H9 (cell line): ENCODE data around the gene LRP5. TPM values are rescaled to one million over a fixed set of nuclear protein-coding genes. Genes with fewer than 3 reads are reported as not detected.

Experiments
- DNase-seq: peaks from one replicate; pipeline ENCODE4 v3.0.0-alpha.2; 2017
- H2AFZ ChIP-seq: one replicate; pipeline ENCODE4 v1.6.1; 2013; ENCODE audit warnings: mild to moderate bottlenecking, low read length, control low read depth, moderate library complexity
- H2AK5ac ChIP-seq: 2 replicates; pipeline ENCODE4 v1.6.1; 2013; ENCODE audit warnings: low read length, control low read depth, mixed read lengths; ENCODE audit not compliant: insufficient read length
- H2BK120ac ChIP-seq: one replicate; pipeline ENCODE4 v1.6.1; 2013; ENCODE audit warnings: low read depth, mild to moderate bottlenecking, low read length, control low read depth, inconsistent platforms; ENCODE audit not compliant: poor library complexity, severe bottlenecking
- H2BK12ac ChIP-seq: 2 replicates; pipeline ENCODE4 v1.6.1; 2013; ENCODE audit warnings: low read length, control low read depth, mixed read lengths, low read depth; ENCODE audit not compliant: insufficient read length
- H2BK15ac ChIP-seq: 2 replicates; pipeline ENCODE4 v1.6.1; 2013; ENCODE audit warnings: low read depth, low read length, control low read depth
- H2BK20ac ChIP-seq: one replicate; pipeline ENCODE4 v1.6.1; 2013; ENCODE audit warnings: low read depth, mild to moderate bottlenecking, low read length, control low read depth, inconsistent platforms; ENCODE audit not compliant: poor library complexity, severe bottlenecking
- H2BK5ac ChIP-seq: 2 replicates; pipeline ENCODE4 v1.6.1; 2013; ENCODE audit warnings: low read length, control low read depth, mixed read lengths; ENCODE audit not compliant: insufficient read length
- H3K14ac ChIP-seq: 2 replicates; pipeline ENCODE4 v1.6.1; 2013; ENCODE audit warnings: low read length, control low read depth; ENCODE audit not compliant: insufficient read depth
- H3K18ac ChIP-seq: 2 replicates; pipeline ENCODE4 v1.6.1; 2013; ENCODE audit warnings: low read depth, mild to moderate bottlenecking, mixed read lengths, low read length, control low read depth; ENCODE audit not compliant: insufficient read length
- H3K23ac ChIP-seq: 2 replicates; pipeline ENCODE4 v1.6.1; 2013; ENCODE audit warnings: low read length, control low read depth, mixed read lengths, low read depth; ENCODE audit not compliant: insufficient read length
- H3K23me2 ChIP-seq: 2 replicates; pipeline ENCODE4 v1.6.1; 2013; ENCODE audit warnings: low read depth, mild to moderate bottlenecking, mixed read lengths, low read length, control low read depth; ENCODE audit not compliant: insufficient read length, poor library complexity, severe bottlenecking
- H3K27ac ChIP-seq: 2 replicates; pipeline ENCODE4 v1.5.1; 2013; ENCODE audit warnings: low read length, control low read depth, mixed read lengths, low read depth; ENCODE audit not compliant: insufficient read length
- H3K27me3 ChIP-seq: 2 replicates; pipeline ENCODE4 v1.6.1; 2013; ENCODE audit warnings: low read length, control low read depth, inconsistent platforms; ENCODE audit not compliant: insufficient read depth
- H3K4ac ChIP-seq: 2 replicates; pipeline ENCODE4 v1.6.1; 2013; ENCODE audit warnings: low read depth, mild to moderate bottlenecking, control low read depth, inconsistent platforms, low read length, moderate library complexity
- H3K4me1 ChIP-seq: 2 replicates; pipeline ENCODE4 v1.6.1; 2013; ENCODE audit warnings: low read length, control low read depth, inconsistent platforms; ENCODE audit not compliant: insufficient read depth
- H3K4me2 ChIP-seq: 2 replicates; pipeline ENCODE4 v1.6.1; 2013; ENCODE audit warnings: low read length, control low read depth, mixed read lengths; ENCODE audit not compliant: insufficient read length, insufficient read depth
- H3K56ac ChIP-seq: 2 replicates; pipeline ENCODE4 v1.6.1; 2013; ENCODE audit warnings: low read depth, mild to moderate bottlenecking, mixed read lengths, low read length, control low read depth; ENCODE audit not compliant: insufficient read length
- H3K79me1 ChIP-seq: 2 replicates; pipeline ENCODE4 v1.6.1; 2013; ENCODE audit warnings: low read depth, mild to moderate bottlenecking, moderate library complexity, low read length, control low read depth, inconsistent platforms; ENCODE audit not compliant: insufficient read depth, poor library complexity, severe bottlenecking
- H3K79me2 ChIP-seq: 2 replicates; pipeline ENCODE4 v1.6.1; 2013; ENCODE audit warnings: low read length, control low read depth, inconsistent platforms; ENCODE audit not compliant: insufficient read depth
- H3K9ac ChIP-seq: 2 replicates; pipeline ENCODE4 v1.6.1; 2013; ENCODE audit warnings: low read length, control low read depth, mixed read lengths; ENCODE audit not compliant: insufficient read length; ENCODE audit errors: extremely low read depth
- H3K9me3 ChIP-seq: one replicate; pipeline ENCODE4 v1.6.1; 2013; ENCODE audit warnings: low read depth, low read length, inconsistent platforms; ENCODE audit not compliant: control insufficient read depth
- H3T11ph ChIP-seq: one replicate; pipeline ENCODE4 v1.6.1; 2013; ENCODE audit warnings: mild to moderate bottlenecking, low read length, control low read depth, inconsistent platforms
- H4K20me1 ChIP-seq: one replicate; pipeline ENCODE4 v1.6.1; 2013; ENCODE audit not compliant: control insufficient read depth, insufficient read length, insufficient read depth
- H4K5ac ChIP-seq: 2 replicates; pipeline ENCODE4 v1.6.1; 2013; ENCODE audit warnings: low read depth, mild to moderate bottlenecking, mixed read lengths, low read length, control low read depth; ENCODE audit not compliant: insufficient read length
- H4K8ac ChIP-seq: replicated peaks from 2 replicates; pipeline ENCODE4 v1.6.1; 2013; ENCODE audit warnings: low read length, control low read depth, mixed read lengths, low read depth; ENCODE audit not compliant: insufficient read length
- H4K91ac ChIP-seq: 2 replicates; pipeline ENCODE4 v1.6.1; 2013; ENCODE audit warnings: low read depth, mild to moderate bottlenecking, moderate library complexity, mixed read lengths, low read length, control low read depth; ENCODE audit not compliant: insufficient read length
- H3K27ac Mint-ChIP-seq, 3 experiments: 2 replicates in 2 of 3; 3 replicates in 1 of 3; pipeline ENCODE4 v1.8.0; 2020 to 2021; ENCODE audit warnings: mixed read lengths in 3 of 3, mild to moderate bottlenecking in 1 of 3, moderate library complexity in 1 of 3
- H3K27me3 Mint-ChIP-seq: 2 replicates; pipeline ENCODE4 v1.8.0; 2021; ENCODE audit warnings: low read depth, mild to moderate bottlenecking, moderate library complexity, mixed read lengths
- H3K36me3 Mint-ChIP-seq, 3 experiments: 2 replicates in 2 of 3; 3 replicates in 1 of 3; pipeline ENCODE4 v1.8.0; 2020 to 2021; ENCODE audit warnings: low read depth in 3 of 3, mixed read lengths in 3 of 3; ENCODE audit not compliant: insufficient read depth in 1 of 3
- H3K4me1 Mint-ChIP-seq, 2 experiments: 2 replicates each; pipeline ENCODE4 v1.8.0; 2020; ENCODE audit warnings: mixed read lengths in 2 of 2
- H3K4me3 Mint-ChIP-seq, 2 experiments: 2 replicates in 1 of 2; 3 replicates in 1 of 2; pipeline ENCODE4 v1.8.0; 2020 to 2021; ENCODE audit warnings: mild to moderate bottlenecking in 2 of 2, mixed read lengths in 2 of 2, moderate library complexity in 1 of 2
- H3K9me3 Mint-ChIP-seq, 2 experiments: 2 replicates in 1 of 2; 3 replicates in 1 of 2; pipeline ENCODE4 v1.8.0; 2020; ENCODE audit warnings: mild to moderate bottlenecking in 2 of 2, mixed read lengths in 2 of 2, moderate library complexity in 1 of 2
- CTCF ChIP-seq: fragments of 200-600 bp; sonication (generic); conservative IDR thresholded peaks from 3 replicates; pipeline ENCODE4 v1.8.0; 2021; ENCODE audit warnings: antibody characterized with exemption, mild to moderate bottlenecking
- WGBS: extraction: QIAGEN DNeasy Blood & Tissue Kit; methylation state at CpG from one replicate; pipeline ENCODE4 v1.1.7; 2013; ENCODE audit warnings: missing lambda C conversion rate, low lambda C conversion rate, mixed read lengths; ENCODE audit not compliant: insufficient read length; ENCODE audit errors: extremely low coverage; 5-methylcytosine and 5-hydroxymethylcytosine counted together
- total RNA-seq: library from RNA; stranded (reverse); gene quantifications from 2 replicates; pipeline ENCODE4 v1.2.1, GENCODE V29; 2021

The LRP5 gene
- total RNA-seq, 1 experiment from 2014 or later: 38.4 TPM

GRCh38 chr11:68274306-68274705 lies 38.1 kb upstream of the LRP5 start:
- no peak overlapping the region for H2AK5ac ChIP-seq
- H3K4ac ChIP-seq: no peak overlapping the region
- H4K20me1 ChIP-seq: no peaks in the 10 kb centered on the region
- no peak overlapping the region for H3T11ph ChIP-seq
- Mint-ChIP-seq H3K4me3 (peak overlapping the region in 1 of 2 experiments; percentile 40; a peak in 1 of 5 replicates), H3K36me3 (no peaks in the 10 kb centered on the region; a peak in 2 of 7 replicates), H3K4me1 (peaks cover 14 to 20% of the 10 kb centered on the region in 2 experiments), H3K9me3 (no peaks in the 10 kb centered on the region), H3K27ac (no peak overlapping the region), H3K27me3 (no peaks in the 10 kb centered on the region; the same call in 1 of the 2 replicates)
- H2BK5ac ChIP-seq: no peak overlapping the region
- H3K9me3 ChIP-seq: no peaks in the 10 kb centered on the region
- H3K23ac ChIP-seq: no peak overlapping the region
- H4K5ac ChIP-seq: no peak overlapping the region
- no peak overlapping the region for H2BK120ac ChIP-seq
- no peak overlapping the region for H3K9ac ChIP-seq
- TF ChIP-seq CTCF: no peak
- no peaks in the 10 kb centered on the region for H3K27me3 ChIP-seq
- H3K79me1 ChIP-seq: peaks cover 4% of the 10 kb centered on the region
- WGBS: no CpG with 5 or more reads among the region's 1 CpG
- no peak overlapping the region for H2BK12ac ChIP-seq
- no peak overlapping the region for H3K18ac ChIP-seq
- H3K4me1 ChIP-seq: no peaks in the 10 kb centered on the region; the same call in 1 of the 2 replicates
- H4K91ac ChIP-seq: no peak overlapping the region
- peaks cover 2% of the 10 kb centered on the region; the same call in 1 of the 2 replicates for H3K79me2 ChIP-seq
- no peak overlapping the region for H3K4me2 ChIP-seq
- H4K8ac ChIP-seq: no peak overlapping the region
- no peak overlapping the region for H3K27ac ChIP-seq
- peaks cover 3% of the 10 kb centered on the region for H3K23me2 ChIP-seq
- H3K14ac ChIP-seq: no peak overlapping the region
- no peak overlapping the region for H2BK20ac ChIP-seq
- DNase-seq: no peak
- H2BK15ac ChIP-seq: no peak overlapping the region
- H3K56ac ChIP-seq: no peak overlapping the region
- no peak overlapping the region for H2AFZ ChIP-seq
